ENCODE results near the gene SDK2.

SDK2 gene

DNA sequence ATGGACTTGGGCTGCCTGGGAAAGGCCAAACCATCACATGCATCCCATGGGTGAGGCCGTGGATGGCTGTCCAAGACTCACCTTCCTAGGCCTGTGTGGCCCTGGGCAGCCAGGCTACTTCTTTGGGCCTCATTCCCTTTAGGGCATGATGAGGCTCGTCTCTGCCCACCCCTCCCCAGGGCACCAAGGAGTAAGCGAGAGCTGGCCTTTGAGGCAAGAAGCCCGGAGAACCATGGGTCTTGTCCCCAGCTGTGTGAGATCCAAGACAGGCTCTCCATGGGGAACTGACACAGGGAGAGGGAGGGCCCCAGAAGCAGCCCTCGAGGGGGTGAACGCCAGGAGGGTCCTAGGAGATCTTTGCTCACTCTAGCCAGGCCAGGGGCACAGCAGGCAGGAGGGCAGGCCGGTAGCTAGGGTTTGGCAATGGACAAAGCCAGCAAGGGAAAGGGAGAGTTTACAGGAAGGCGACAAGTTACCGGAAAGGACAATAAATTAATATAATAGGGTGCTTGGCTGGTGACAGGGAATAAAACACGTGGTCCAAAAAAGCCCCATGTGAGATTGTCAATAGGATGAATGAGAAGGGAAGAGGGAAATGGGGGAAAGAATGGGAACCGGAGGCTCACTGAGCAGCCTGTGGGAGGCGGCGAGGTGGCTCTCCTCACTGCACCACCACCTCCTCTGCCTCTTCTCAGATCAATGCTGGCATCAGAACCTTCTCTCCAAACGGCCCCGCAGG, 119.1 kb downstream of the SDK2 start:
- Histone ChIP-seq H3K27me3 (ENCODE audit: low read depth) (peaks cover 3% of the 10 kb centered on the region; the same call in 1 of the 2 replicates), H3K36me3 (replicated peaks) (no peaks in the 10 kb centered on the region), H3K4me3 (no peak overlapping the region), H3K4me1 (no peaks in the 10 kb centered on the region), H3K9me3 (no peaks in the 10 kb centered on the region)
- DNase-seq (ENCODE audit: low spot score in 2 of 2) = no peak
- in situ Hi-C loops (cut with MboI; ENCODE audit: low sequenced_read_pairs) = no loop called here

DNA sequence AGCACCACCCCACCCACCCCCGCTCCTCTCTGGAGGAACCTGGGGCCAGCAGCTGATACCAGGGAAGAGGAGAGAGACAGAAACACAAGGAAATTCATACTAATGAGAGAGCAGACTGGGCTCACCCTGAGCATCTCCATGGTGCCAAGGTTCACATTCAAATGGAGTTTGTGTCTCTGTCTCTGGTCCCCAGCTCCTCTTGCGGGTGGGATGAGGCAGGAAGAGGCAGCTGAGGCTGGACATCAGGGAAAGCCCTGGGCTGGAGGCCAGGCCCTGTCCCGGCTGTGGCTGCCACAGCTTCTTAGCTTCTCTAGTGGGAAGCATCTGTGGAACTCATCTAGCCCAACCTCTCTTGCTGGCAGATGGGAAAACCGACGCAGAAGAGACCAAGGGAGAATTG, 121.5 kb downstream of the SDK2 start:
- Histone ChIP-seq H3K27me3 (ENCODE audit: low read depth) (peaks cover 3% of the 10 kb centered on the region; the same call in 1 of the 2 replicates), H3K4me1 (no peaks in the 10 kb centered on the region), H3K36me3 (replicated peaks) (no peaks in the 10 kb centered on the region), H3K4me3 (no peak overlapping the region), H3K9me3 (no peaks in the 10 kb centered on the region)
- in situ Hi-C loops (cut with MboI; ENCODE audit: low sequenced_read_pairs) = no loop called here
- no peak for DNase-seq (ENCODE audit: low spot score in 2 of 2)

DNA sequence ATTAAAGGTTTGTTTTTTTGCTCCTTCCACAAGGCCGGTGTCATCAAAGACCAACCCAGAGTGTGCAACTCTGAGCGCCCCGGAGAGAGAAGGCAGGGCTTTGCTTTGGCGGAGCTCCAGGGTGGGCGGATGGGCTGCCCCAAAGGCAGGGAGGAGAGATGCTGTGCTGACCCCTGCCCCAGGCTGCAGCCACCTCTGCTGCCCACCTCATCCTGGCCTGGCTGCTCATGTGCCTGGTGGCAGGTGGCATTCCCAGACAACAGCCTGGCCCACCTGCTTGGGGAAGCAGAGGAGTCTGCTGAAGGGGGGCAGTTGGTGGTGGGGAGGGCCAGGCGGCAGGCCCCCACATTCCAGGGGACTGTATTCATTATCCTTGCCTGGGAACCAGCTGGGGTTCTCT, 122.1 kb downstream of the SDK2 start:
- Histone ChIP-seq H3K36me3 (replicated peaks) (no peaks in the 10 kb centered on the region), H3K4me3 (no peak overlapping the region), H3K4me1 (no peaks in the 10 kb centered on the region), H3K9me3 (no peaks in the 10 kb centered on the region), H3K27me3 (ENCODE audit: low read depth) (peaks cover 3% of the 10 kb centered on the region; the same call in 1 of the 2 replicates)
- in situ Hi-C loops (cut with MboI; ENCODE audit: low sequenced_read_pairs) = no loop called here
- no peak for DNase-seq (ENCODE audit: low spot score in 2 of 2)

DNA sequence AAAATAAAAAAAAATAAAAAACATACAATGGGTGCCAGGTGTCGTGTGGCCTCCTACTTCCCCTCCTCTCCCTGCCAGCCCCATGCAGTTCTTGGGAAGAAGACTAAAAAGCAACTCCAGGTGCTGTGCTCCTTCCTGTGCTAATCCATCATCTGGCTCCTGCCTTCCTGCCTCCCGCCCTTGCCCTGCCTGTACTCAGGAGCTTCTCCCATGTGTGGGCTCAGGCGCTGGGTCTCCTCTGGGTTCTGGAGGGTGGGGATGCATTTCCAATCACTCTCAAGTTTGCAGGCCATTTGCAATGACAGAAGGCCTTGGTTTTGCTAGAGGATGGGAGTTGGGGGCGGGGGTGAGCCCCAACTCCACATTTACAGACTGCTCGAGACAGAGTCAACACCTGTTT, 122.9 kb downstream of the SDK2 start:
- Histone ChIP-seq H3K27me3 (ENCODE audit: low read depth) (peaks cover 3% of the 10 kb centered on the region; the same call in 1 of the 2 replicates), H3K36me3 (replicated peaks) (no peaks in the 10 kb centered on the region), H3K4me3 (no peak overlapping the region), H3K9me3 (no peaks in the 10 kb centered on the region), H3K4me1 (no peaks in the 10 kb centered on the region)
- in situ Hi-C loops (cut with MboI; ENCODE audit: low sequenced_read_pairs) = no loop called here
- no peak for DNase-seq (ENCODE audit: low spot score in 2 of 2)

DNA sequence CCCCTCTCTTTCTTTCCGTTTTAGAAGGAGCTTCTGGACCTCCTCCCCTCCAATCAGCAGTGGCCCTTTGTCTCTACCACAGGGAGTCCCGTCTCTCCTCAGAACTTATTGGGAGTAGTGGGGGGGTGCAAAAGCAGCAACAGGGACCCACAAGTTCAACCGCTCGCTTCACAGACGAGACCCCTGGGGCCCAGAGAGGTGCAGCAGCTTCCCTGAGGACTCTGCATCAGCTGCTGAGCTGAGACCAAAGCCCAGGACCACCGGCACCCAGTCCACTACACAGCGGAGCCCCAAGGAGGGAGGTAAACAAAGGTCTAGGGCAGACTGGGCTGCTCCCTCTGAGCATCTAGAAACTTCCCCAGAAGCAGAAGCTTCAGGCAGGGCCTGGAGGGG, 123.9 kb downstream of the SDK2 start:
- no peaks in the 10 kb centered on the region for H3K4me1 ChIP-seq
- in situ Hi-C loops (cut with MboI; ENCODE audit: low sequenced_read_pairs) = no loop called here
- H3K9me3 ChIP-seq = no peaks in the 10 kb centered on the region
- DNase-seq (ENCODE audit: low spot score in 2 of 2) = no peak
- peaks cover 3% of the 10 kb centered on the region; the same call in 1 of the 2 replicates for H3K27me3 ChIP-seq (ENCODE audit: low read depth)
- H3K36me3 ChIP-seq (replicated peaks) = no peaks in the 10 kb centered on the region
- H3K4me3 ChIP-seq = no peak overlapping the region

DNA sequence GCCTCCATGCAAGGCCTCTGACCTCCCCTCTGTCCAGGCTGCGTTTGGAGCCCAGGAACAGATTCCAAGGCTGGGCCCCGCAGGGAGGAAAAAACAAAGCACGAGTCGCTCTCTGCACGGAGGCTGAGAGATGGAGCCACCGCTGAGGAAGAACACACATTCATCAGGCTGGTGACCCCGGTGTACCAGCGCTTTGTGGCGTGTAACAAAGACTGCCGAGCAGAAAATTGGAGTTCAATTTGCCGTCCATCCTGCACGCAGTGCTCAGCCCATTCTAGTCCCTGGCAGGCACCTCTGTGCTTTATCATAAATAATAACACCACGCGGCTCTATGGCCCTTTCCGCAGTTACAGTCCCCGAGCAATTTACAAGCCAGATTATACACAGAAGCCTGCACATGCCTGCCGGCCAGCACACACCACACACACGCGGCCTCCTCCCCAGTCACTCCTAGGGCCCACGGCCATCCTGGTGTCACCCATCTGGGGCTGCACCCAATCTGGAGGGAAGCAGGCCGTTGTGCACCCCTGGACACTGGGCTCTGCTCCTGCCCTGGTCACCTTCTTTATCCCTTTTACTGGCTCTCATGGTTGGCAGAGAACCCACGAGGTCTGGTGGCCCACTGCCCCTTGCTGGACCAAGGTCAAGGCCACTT, 124.4 kb downstream of the SDK2 start:
- Histone ChIP-seq H3K4me1 (no peaks in the 10 kb centered on the region), H3K4me3 (no peak overlapping the region), H3K9me3 (no peaks in the 10 kb centered on the region), H3K36me3 (replicated peaks) (no peaks in the 10 kb centered on the region), H3K27me3 (ENCODE audit: low read depth) (peaks cover 3% of the 10 kb centered on the region; the same call in 1 of the 2 replicates)
- DNase-seq (ENCODE audit: low spot score in 2 of 2) = no peak
- in situ Hi-C loops (cut with MboI; ENCODE audit: low sequenced_read_pairs) = no loop called here

DNA sequence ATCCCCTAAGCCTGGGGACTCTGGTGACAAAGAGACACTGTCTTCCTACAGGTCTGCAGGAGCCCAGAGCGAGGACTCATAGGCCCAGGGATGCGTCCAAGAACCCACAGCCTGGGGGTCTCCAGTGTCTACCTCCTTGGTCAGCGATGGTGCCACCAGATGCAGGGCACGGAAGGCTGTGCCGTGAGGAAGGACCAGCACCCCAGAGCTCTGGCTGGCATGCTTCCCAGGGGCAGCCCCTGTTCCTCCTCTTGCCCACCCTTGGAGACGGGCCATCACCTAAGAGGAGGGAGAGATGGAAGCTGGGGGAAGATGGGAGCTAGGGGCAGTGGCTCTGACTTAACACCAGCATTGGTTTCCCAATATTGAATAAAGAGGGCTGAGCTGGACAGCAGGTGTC, 125.2 kb downstream of the SDK2 start:
- Histone ChIP-seq H3K4me3 (no peak overlapping the region), H3K36me3 (replicated peaks) (no peaks in the 10 kb centered on the region), H3K9me3 (no peaks in the 10 kb centered on the region), H3K27me3 (ENCODE audit: low read depth) (peaks cover 3% of the 10 kb centered on the region; the same call in 1 of the 2 replicates), H3K4me1 (no peaks in the 10 kb centered on the region)
- DNase-seq (ENCODE audit: low spot score in 2 of 2) = no peak
- in situ Hi-C loops (cut with MboI; ENCODE audit: low sequenced_read_pairs) = no loop called here

DNA sequence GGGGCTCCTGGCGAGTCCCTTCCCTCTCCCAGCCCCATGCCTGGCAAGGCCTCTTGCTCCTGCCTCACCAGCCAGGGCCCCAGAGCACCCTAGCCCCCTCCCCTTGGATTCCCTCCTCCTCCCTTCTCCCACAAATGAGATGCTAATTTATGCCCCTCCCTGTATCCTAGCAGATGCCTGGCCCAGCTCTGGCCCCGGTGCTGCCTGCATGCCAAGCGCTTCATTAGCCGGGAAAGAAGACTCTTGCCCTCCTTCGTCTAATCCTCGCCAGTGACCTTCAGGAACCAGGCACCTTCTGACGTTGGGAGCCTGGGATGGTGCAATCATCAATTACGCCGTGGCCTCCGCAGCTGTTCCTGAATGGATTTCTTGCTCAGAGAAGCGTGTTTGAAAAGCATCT, 127.8 kb downstream of the SDK2 start:
- peaks cover 13% of the 10 kb centered on the region for H3K27me3 ChIP-seq (ENCODE audit: low read depth)
- no peaks in the 10 kb centered on the region for H3K4me1 ChIP-seq
- no peak for DNase-seq (ENCODE audit: low spot score in 2 of 2)
- no peaks in the 10 kb centered on the region for H3K36me3 ChIP-seq (replicated peaks)
- in situ Hi-C loops (cut with MboI; ENCODE audit: low sequenced_read_pairs) = no loop called here
- no peaks in the 10 kb centered on the region for H3K9me3 ChIP-seq
- no peak overlapping the region for H3K4me3 ChIP-seq

DNA sequence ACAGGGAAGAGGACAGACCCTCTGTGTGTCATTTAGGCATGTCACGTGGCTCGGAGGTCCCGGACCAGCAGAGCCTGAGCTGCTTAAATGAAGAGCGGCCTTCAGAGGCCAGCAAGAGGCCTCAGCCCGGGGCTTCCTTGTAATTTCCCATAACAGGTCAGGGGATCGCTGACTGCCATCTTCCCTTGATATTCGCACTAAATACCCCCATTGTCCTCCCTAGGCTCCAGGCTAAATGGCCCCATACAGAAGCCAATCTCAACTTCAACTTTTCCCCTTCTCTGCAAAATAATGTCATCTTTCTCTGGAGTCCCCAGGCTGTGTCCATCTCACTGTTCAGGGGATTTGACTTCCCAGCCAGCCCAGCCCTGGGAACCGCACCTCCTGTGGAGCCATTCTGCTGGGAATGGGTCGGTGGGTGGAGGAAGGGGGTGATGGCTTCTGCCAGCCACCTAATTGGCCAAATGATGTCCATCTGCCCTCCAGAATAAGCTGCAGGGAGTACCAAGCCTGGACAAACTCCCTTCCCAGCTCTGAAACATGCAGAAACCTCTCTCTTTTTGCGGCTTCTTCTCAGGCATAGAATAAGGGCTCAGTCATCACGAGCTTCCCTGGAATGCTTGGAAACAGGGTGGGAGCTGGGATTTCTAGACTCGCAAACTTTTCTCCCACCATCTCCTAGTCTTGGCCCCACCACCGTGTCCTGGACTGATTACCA, 129.9 kb downstream of the SDK2 start:
- Histone ChIP-seq H3K9me3 (no peaks in the 10 kb centered on the region), H3K4me3 (no peak overlapping the region), H3K4me1 (no peaks in the 10 kb centered on the region), H3K36me3 (replicated peaks) (no peaks in the 10 kb centered on the region), H3K27me3 (ENCODE audit: low read depth) (peaks cover 13% of the 10 kb centered on the region)
- in situ Hi-C loops (cut with MboI; ENCODE audit: low sequenced_read_pairs) = no loop called here
- DNase-seq (ENCODE audit: low spot score in 2 of 2) = no peak

DNA sequence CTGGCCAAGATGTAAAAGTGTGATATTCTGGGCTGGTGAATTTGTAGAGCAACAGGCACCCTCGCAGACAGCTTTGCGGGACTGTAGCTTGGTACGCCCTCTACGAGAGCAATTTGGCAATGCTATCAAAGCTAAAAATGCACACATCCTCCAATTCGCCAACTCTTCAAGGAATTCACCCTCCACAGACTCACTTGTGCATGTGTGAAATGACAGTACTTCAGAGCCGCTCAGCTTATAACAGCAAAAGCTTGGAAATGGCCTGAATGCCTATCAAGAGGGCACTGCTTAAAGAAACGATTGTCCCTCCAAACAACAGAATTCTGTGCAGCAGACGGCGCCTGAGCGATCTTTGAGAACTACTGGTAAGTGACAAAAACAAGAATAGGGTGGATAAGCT, 130.8 kb downstream of the SDK2 start:
- in situ Hi-C loops (cut with MboI; ENCODE audit: low sequenced_read_pairs) = no loop called here
- no peak for DNase-seq (ENCODE audit: low spot score in 2 of 2)
- no peak overlapping the region for H3K4me3 ChIP-seq
- H3K4me1 ChIP-seq = no peaks in the 10 kb centered on the region
- H3K27me3 ChIP-seq (ENCODE audit: low read depth) = peaks cover 13% of the 10 kb centered on the region
- H3K9me3 ChIP-seq = no peaks in the 10 kb centered on the region
- no peaks in the 10 kb centered on the region for H3K36me3 ChIP-seq (replicated peaks)

DNA sequence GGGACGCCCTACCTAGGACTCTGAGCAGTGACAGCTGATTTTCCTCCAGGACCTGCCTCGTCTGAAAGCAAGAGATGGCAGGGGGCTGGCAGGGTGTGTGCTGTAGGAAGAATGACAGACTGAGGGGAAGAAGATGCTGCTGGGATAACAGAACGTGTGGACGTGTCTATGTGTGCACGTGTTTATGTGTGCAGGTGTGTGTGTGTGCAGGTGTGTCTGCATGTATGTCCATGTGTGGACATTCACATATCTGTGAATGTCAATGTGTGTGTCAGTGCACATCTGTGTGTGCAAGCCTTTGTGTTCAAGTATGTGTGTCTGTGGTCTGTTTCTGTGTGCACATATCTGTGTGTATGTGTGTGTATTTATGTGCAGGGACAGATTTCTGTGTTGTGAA, 132.5 kb downstream of the SDK2 start:
- no peaks in the 10 kb centered on the region for H3K4me1 ChIP-seq
- H3K27me3 ChIP-seq (ENCODE audit: low read depth) = peaks cover 13% of the 10 kb centered on the region
- no peaks in the 10 kb centered on the region for H3K9me3 ChIP-seq
- in situ Hi-C loops (cut with MboI; ENCODE audit: low sequenced_read_pairs) = no loop called here
- no peak overlapping the region for H3K4me3 ChIP-seq
- no peak for DNase-seq (ENCODE audit: low spot score in 2 of 2)
- H3K36me3 ChIP-seq (replicated peaks) = no peaks in the 10 kb centered on the region

DNA sequence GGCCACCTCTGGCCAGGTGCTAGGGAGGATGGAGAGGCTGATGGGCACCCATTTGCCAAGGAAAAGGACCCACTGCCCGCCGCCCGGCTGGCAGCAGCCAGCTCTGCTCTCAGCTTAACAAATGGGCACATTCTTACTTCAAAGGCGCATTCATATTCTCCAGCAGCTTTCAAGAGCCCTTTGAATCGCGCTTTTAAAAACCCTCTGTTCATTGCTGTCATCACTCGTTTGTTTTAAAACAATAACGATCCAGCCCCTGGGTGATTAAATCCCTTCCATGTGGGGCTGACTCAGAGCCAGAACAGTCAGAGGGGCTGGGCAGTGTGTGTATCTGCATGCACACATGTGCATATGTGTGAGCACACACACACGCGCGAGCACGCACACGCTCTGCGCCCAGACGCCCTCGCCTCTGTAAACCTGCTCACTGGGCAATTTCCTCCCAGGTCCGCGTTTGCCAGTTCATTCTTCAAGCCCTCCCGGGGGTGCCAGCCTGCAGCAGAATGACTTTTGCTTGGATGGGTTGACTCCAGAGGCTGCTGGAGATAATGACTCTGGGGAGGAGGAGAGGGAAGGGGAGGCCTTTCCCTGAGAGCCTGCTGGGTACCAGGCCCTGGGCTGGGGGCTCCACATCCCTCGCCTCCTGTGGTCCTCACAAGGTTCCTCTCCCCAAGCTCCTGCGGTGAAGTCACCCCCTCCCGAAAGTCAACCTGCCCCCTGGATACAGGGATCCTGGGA, 133.1 kb downstream of the SDK2 start:
- DNase-seq (ENCODE audit: low spot score in 2 of 2) = peak; percentile 19 to 52
- H3K36me3 ChIP-seq (replicated peaks) = no peaks in the 10 kb centered on the region
- H3K27me3 ChIP-seq (ENCODE audit: low read depth) = peaks cover 13% of the 10 kb centered on the region
- no peak overlapping the region for H3K4me3 ChIP-seq
- no peaks in the 10 kb centered on the region for H3K4me1 ChIP-seq
- in situ Hi-C loops (cut with MboI; ENCODE audit: low sequenced_read_pairs) = no loop called here
- H3K9me3 ChIP-seq = no peaks in the 10 kb centered on the region

DNA sequence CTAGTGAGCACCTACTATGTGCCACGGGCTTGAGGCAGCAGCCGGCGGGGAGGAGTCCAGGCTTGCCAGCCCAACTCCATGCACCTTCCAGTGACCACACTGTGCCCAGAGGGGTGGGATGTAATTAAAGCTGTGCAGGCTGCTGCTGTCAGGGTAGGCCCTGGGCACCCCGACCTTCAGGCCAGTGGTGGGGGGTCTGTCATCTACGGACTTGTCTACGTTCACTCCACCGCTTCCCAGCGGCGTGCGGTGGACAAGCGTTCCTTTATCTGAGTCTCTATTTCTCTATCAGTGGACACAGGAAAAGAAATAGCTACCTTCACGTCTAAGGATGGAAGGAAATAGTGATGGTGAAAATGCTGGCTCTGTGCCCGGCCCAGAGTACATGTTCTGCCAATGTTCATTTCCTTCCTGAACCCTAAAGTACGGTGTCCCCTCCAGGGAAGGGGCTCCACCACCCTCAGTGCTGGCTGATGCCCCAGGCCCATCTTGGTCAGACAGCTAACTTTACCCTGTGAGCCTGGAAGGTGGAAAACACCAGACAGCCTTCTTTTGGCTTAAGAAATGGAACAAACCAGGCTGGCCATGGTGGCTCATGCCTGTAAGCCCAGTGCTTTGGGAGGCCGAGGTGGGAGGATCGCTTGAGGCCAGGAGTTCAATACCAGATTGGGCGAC, 135.2 kb downstream of the SDK2 start:
- Histone ChIP-seq H3K9me3 (no peaks in the 10 kb centered on the region), H3K4me3 (no peak overlapping the region), H3K27me3 (ENCODE audit: low read depth) (peaks cover 13% of the 10 kb centered on the region), H3K36me3 (replicated peaks) (no peaks in the 10 kb centered on the region), H3K4me1 (no peaks in the 10 kb centered on the region)
- in situ Hi-C loops (cut with MboI; ENCODE audit: low sequenced_read_pairs) = no loop called here
- no peak for DNase-seq (ENCODE audit: low spot score in 2 of 2)

Data from HAP-1 (cell line).